Neural crest cell (in vitro differentiated cells): ENCODE measurements around the gene MAZ. TPM values are rescaled to one million over a fixed set of nuclear protein-coding genes. Genes with fewer than 3 reads are reported as not detected.

Source experiments
- DNase-seq: peaks from one replicate; pipeline ENCODE4 v3.0.0; 2021; ENCODE audit warnings: low read depth, mixed read lengths, low spot score
- H3K27ac Mint-ChIP-seq: one replicate; pipeline ENCODE4 v1.8.0; 2021; ENCODE audit warnings: mild to moderate bottlenecking, mixed read lengths; ENCODE audit not compliant: unreplicated experiment
- H3K27me3 Mint-ChIP-seq: 2 replicates; pipeline ENCODE4 v1.8.0; 2021; ENCODE audit warnings: low read depth, mild to moderate bottlenecking, mixed read lengths
- H3K36me3 Mint-ChIP-seq: 2 replicates; pipeline ENCODE4 v1.8.0; 2021; ENCODE audit warnings: low read depth, mild to moderate bottlenecking, mixed read lengths
- H3K4me1 Mint-ChIP-seq: 2 replicates; pipeline ENCODE4 v1.8.0; 2021; ENCODE audit warnings: mixed read lengths
- H3K4me3 Mint-ChIP-seq: one replicate; pipeline ENCODE4 v1.8.0; 2021; ENCODE audit warnings: mild to moderate bottlenecking, mixed read lengths
- H3K9me3 Mint-ChIP-seq: 2 replicates; pipeline ENCODE4 v1.8.0; 2021; ENCODE audit warnings: mixed read lengths
- CTCF ChIP-seq: fragments of 200-600 bp; sonication (generic); conservative IDR thresholded peaks from 2 replicates; pipeline ENCODE4 v1.5.0; 2021; ENCODE audit warnings: antibody characterized with exemption, mild to moderate bottlenecking
- total RNA-seq: library from RNA; stranded (reverse); gene quantifications from 2 replicates; pipeline ENCODE4 v1.2.1, GENCODE V29; 2021

Gene MAZ
- total RNA-seq, 1 donor from 2014 or later: 635 TPM

GRCh38 chr16:29842732-29843346 is 36.5 kb downstream of the MAZ start:
- H3K4me1 Mint-ChIP-seq: no peaks in the 10 kb centered on the region
- TF ChIP-seq CTCF: no peak
- no peaks in the 10 kb centered on the region for H3K27me3 Mint-ChIP-seq
- no peak for DNase-seq
- H3K4me3 Mint-ChIP-seq: no peak overlapping the region
- no peaks in the 10 kb centered on the region for H3K9me3 Mint-ChIP-seq
- H3K27ac Mint-ChIP-seq: no peak overlapping the region
- no peaks in the 10 kb centered on the region for H3K36me3 Mint-ChIP-seq

- no peaks in the 10 kb centered on the region for H3K4me1 Mint-ChIP-seq
- TF ChIP-seq CTCF: no peak
- DNase-seq: no peak
- no peaks in the 10 kb centered on the region for H3K9me3 Mint-ChIP-seq
- H3K27ac Mint-ChIP-seq: no peak overlapping the region
- H3K4me3 Mint-ChIP-seq: no peak overlapping the region
- no peaks in the 10 kb centered on the region for H3K27me3 Mint-ChIP-seq
- no peaks in the 10 kb centered on the region for H3K36me3 Mint-ChIP-seq
These were observed 37.6 kb downstream of the MAZ start for GRCh38 chr16:29843931-29844330.

GRCh38 chr16:29844575-29845331 is 38.4 kb downstream of the MAZ start:
- no peaks in the 10 kb centered on the region for H3K9me3 Mint-ChIP-seq
- DNase-seq: no peak
- no peaks in the 10 kb centered on the region for H3K27me3 Mint-ChIP-seq
- H3K27ac Mint-ChIP-seq: no peak overlapping the region
- H3K36me3 Mint-ChIP-seq: no peaks in the 10 kb centered on the region
- H3K4me3 Mint-ChIP-seq: no peak overlapping the region
- no peaks in the 10 kb centered on the region for H3K4me1 Mint-ChIP-seq
- TF ChIP-seq CTCF: no peak

GRCh38 chr16:29845656-29846055 is 39.3 kb downstream of the MAZ start:
- no peak for DNase-seq
- no peaks in the 10 kb centered on the region for H3K9me3 Mint-ChIP-seq
- H3K4me1 Mint-ChIP-seq: no peaks in the 10 kb centered on the region
- no peak overlapping the region for H3K4me3 Mint-ChIP-seq
- no peak for TF ChIP-seq CTCF
- H3K27ac Mint-ChIP-seq: no peak overlapping the region
- H3K27me3 Mint-ChIP-seq: no peaks in the 10 kb centered on the region
- H3K36me3 Mint-ChIP-seq: no peaks in the 10 kb centered on the region

- H3K36me3 Mint-ChIP-seq: no peaks in the 10 kb centered on the region
- DNase-seq: peak; percentile 61
- H3K9me3 Mint-ChIP-seq: no peaks in the 10 kb centered on the region
- TF ChIP-seq CTCF: peak; percentile 68
- H3K27ac Mint-ChIP-seq: no peak overlapping the region
- no peaks in the 10 kb centered on the region for H3K4me1 Mint-ChIP-seq
- H3K4me3 Mint-ChIP-seq: no peak overlapping the region
- no peaks in the 10 kb centered on the region for H3K27me3 Mint-ChIP-seq
These were observed 42.3 kb downstream of the MAZ start for GRCh38 chr16:29848420-29849297.
